ENCODE results near the gene DTNBP1.

Gene DTNBP1

DNA sequence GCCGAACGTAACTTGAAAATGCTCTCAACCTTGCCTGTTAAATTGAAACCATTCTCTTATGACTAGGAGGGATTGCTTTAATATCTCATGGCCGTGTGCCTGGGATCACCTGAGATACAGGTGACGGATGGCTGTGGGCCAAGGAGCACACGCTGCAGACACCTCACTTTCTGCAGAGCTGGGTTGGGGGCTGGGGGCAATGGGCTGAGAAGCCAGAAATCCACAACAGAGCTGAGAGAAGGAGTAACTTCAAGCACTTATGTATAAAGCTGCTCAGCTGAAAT lies 170.9 kb downstream of the DTNBP1 start:
- H3K9me3 ChIP-seq (ENCODE audit: control insufficient read depth, insufficient read depth, low read depth, low read length) = no peaks in the 10 kb centered on the region
- ChIA-PET CTCF (interaction anchor here (0.9 to 1.6 kb wide), 7 partner anchors 12 to 1365 kb away, joined by 3 to 6 read pairs (median 3); no protein-coding TSS in a partner anchor), POLR2A (no interaction called here)
- no peak overlapping the region for H3K27ac ChIP-seq (ENCODE audit: extremely low read depth, low read depth, low read length)
- peaks cover 0 to 68% of the 10 kb centered on the region in 2 experiments; a peak in 1 of 3 replicates for H3K36me3 ChIP-seq (ENCODE audit: control insufficient read depth in 2 of 2, insufficient read depth in 1 of 2, low read length in 2 of 2)
- no peak overlapping the region for H3K4me3 ChIP-seq (ENCODE audit: low read depth, low read length)
- TF ChIP-seq SALL2 (tag by site-specific recombination; IDR thresholded peaks at IDR 0.05; ENCODE audit: borderline replicate concordance) (no peak), ZNF76 (tag by site-specific recombination; IDR thresholded peaks at IDR 0.05; ENCODE audit: borderline replicate concordance, low read depth) (no peak), MZF1 (tag by site-specific recombination; IDR thresholded peaks at IDR 0.05; ENCODE audit: borderline replicate concordance) (no peak)
- TF ChIP-seq, protein P1, sequence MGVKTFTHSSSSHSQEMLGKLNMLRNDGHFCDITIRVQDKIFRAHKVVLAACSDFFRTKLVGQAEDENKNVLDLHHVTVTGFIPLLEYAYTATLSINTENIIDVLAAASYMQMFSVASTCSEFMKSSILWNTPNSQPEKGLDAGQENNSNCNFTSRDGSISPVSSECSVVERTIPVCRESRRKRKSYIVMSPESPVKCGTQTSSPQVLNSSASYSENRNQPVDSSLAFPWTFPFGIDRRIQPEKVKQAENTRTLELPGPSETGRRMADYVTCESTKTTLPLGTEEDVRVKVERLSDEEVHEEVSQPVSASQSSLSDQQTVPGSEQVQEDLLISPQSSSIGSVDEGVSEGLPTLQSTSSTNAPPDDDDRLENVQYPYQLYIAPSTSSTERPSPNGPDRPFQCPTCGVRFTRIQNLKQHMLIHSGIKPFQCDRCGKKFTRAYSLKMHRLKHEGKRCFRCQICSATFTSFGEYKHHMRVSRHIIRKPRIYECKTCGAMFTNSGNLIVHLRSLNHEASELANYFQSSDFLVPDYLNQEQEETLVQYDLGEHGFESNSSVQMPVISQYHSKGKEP (tag by site-specific recombination; IDR thresholded peaks at IDR 0.05) = no peak
- 0 out of 2 replicates have a peak, but pooled peaks cover 3% of the 10 kb centered on the region for H3K4me1 ChIP-seq (ENCODE audit: control insufficient read depth, insufficient read depth, low read length)

DNA sequence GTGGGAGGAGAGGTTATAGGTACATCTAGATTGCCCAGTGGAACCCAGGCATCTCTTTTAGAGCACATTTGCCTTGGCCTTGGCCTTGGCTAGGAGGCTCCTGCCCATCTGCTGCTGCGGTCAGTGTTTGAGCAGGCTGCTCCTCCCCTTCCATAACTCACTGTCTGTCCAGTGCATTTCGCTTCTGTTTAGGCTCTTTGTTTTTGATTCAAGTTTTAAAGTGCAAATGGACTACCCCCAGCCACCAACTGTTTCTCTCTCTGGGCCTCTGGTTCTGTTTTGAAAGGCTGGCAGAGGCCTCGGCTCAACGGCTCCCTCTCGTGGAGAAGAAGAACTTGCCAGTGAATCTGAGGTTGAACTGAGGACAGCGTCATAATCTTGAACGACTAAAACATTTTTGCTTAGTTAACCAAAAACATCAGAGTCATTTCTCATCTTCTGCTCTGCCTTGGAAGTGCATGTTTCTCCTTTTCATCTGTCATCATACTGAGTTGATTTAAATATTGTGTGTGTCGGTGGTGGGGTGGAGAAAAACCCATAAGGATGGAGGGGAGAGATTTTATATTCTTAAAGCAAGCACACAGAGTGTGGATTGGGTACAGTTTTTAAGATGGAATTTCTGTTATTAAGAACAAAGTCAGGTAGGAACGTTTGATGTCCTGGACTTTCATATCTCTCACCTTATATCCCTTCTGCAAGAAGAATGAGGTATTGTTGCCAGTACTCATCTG lies 171.4 kb downstream of the DTNBP1 start:
- Histone ChIP-seq H3K9me3 (ENCODE audit: control insufficient read depth, insufficient read depth, low read depth, low read length) (no peaks in the 10 kb centered on the region), H3K27ac (ENCODE audit: extremely low read depth, low read depth, low read length) (no peak overlapping the region), H3K4me3 (ENCODE audit: low read depth, low read length) (no peak overlapping the region), H3K4me1 (ENCODE audit: control insufficient read depth, insufficient read depth, low read length) (0 out of 2 replicates have a peak, but pooled peaks cover 3% of the 10 kb centered on the region), H3K36me3 (ENCODE audit: control insufficient read depth in 2 of 2, insufficient read depth in 1 of 2, low read length in 2 of 2) (peaks cover 0 to 64% of the 10 kb centered on the region in 2 experiments; a peak in 1 of 3 replicates)
- ChIA-PET CTCF (interaction anchor here (0.7 to 1.6 kb wide), 15 partner anchors 9 to 1365 kb away, joined by 3 to 6 read pairs (median 3); no protein-coding TSS in a partner anchor), POLR2A (no interaction called here)
- TF ChIP-seq KLF8 (tag by site-specific recombination; IDR thresholded peaks at IDR 0.05) (no peak), ZNF302 (tag by site-specific recombination; IDR thresholded peaks at IDR 0.05; ENCODE audit: low read depth) (no peak), ZNF654 (tag by site-specific recombination; IDR thresholded peaks at IDR 0.05; ENCODE audit: low read depth) (peak; percentile 71), RBAK (tag by site-specific recombination; IDR thresholded peaks at IDR 0.05) (no peak), ZNF146 (tag by site-specific recombination; IDR thresholded peaks at IDR 0.05) (no peak)
- TF ChIP-seq, protein P2, sequence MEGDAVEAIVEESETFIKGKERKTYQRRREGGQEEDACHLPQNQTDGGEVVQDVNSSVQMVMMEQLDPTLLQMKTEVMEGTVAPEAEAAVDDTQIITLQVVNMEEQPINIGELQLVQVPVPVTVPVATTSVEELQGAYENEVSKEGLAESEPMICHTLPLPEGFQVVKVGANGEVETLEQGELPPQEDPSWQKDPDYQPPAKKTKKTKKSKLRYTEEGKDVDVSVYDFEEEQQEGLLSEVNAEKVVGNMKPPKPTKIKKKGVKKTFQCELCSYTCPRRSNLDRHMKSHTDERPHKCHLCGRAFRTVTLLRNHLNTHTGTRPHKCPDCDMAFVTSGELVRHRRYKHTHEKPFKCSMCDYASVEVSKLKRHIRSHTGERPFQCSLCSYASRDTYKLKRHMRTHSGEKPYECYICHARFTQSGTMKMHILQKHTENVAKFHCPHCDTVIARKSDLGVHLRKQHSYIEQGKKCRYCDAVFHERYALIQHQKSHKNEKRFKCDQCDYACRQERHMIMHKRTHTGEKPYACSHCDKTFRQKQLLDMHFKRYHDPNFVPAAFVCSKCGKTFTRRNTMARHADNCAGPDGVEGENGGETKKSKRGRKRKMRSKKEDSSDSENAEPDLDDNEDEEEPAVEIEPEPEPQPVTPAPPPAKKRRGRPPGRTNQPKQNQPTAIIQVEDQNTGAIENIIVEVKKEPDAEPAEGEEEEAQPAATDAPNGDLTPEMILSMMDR (tag by site-specific recombination; IDR thresholded peaks at IDR 0.05) = peak; percentile 68

DNA sequence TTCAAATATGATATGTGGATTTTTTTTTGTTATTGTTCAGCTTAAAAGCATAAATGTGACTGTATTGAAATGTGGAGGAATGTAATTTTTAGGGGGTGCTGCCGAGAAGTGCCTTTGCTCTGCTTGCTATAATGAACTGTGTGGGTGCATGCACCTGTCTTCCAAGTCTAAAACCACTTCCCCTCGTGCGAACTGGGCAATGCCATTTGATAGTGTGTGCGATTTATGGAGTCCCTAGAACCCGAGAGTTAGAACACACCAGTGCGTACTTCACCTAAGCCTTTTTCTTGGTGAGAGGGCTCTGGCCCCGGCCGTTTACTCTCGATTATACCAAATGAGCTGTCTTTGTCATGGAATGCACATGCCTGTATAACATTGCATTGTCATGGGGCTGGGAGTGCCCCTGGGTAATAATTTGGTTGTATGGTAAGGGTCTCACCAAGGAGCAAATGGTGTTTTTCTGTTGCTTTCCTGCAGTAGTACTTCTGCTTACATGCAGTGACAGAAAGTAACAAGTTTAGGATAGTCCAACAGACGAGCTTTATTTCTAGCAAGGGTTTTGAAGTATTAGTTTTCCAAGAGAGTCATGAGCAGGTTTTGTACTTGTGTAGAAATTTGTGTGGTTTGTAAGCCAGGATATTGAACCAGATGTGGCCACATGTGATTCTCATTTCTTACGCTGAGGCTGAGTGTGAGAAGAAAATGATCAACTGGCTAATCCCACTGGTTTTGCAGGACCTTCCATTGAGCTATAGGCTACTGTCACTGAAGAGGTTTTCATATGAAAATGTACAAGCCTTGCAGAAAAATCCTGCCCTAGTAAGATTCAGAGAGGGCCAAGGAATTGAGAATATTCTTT lies 172.4 kb downstream of the DTNBP1 start:
- POLR2A ChIA-PET = no interaction called here
- CTCF ChIA-PET = interaction anchor here (0.6 to 1.2 kb wide), 17 partner anchors 8 to 1273 kb away, joined by 3 to 6 read pairs (median 3); no protein-coding TSS in a partner anchor
- no peak overlapping the region for H3K27ac ChIP-seq (ENCODE audit: extremely low read depth, low read depth, low read length)
- no peaks in the 10 kb centered on the region for H3K9me3 ChIP-seq (ENCODE audit: control insufficient read depth, insufficient read depth, low read depth, low read length)
- no peak overlapping the region for H3K4me3 ChIP-seq (ENCODE audit: low read depth, low read length)
- H3K4me1 ChIP-seq (ENCODE audit: control insufficient read depth, insufficient read depth, low read length) = 0 out of 2 replicates have a peak, but pooled peaks cover 3% of the 10 kb centered on the region
- H3K36me3 ChIP-seq (ENCODE audit: control insufficient read depth in 2 of 2, insufficient read depth in 1 of 2, low read length in 2 of 2) = peaks cover 0 to 55% of the 10 kb centered on the region in 2 experiments; a peak in 1 of 3 replicates
- no peak for TF ChIP-seq MZF1 (tag by site-specific recombination; IDR thresholded peaks at IDR 0.05; ENCODE audit: borderline replicate concordance)
- TF ChIP-seq, protein P3, sequence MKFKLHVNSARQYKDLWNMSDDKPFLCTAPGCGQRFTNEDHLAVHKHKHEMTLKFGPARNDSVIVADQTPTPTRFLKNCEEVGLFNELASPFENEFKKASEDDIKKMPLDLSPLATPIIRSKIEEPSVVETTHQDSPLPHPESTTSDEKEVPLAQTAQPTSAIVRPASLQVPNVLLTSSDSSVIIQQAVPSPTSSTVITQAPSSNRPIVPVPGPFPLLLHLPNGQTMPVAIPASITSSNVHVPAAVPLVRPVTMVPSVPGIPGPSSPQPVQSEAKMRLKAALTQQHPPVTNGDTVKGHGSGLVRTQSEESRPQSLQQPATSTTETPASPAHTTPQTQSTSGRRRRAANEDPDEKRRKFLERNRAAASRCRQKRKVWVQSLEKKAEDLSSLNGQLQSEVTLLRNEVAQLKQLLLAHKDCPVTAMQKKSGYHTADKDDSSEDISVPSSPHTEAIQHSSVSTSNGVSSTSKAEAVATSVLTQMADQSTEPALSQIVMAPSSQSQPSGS (tag by site-specific recombination; IDR thresholded peaks at IDR 0.05; ENCODE audit: low read depth) = no peak
- TF ChIP-seq, protein P4, sequence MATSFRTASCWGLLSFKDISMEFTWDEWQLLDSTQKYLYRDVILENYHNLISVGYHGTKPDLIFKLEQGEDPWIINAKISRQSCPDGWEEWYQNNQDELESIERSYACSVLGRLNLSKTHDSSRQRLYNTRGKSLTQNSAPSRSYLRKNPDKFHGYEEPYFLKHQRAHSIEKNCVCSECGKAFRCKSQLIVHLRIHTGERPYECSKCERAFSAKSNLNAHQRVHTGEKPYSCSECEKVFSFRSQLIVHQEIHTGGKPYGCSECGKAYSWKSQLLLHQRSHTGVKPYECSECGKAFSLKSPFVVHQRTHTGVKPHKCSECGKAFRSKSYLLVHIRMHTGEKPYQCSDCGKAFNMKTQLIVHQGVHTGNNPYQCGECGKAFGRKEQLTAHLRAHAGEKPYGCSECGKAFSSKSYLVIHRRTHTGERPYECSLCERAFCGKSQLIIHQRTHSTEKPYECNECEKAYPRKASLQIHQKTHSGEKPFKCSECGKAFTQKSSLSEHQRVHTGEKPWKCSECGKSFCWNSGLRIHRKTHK (tag by site-specific recombination; IDR thresholded peaks at IDR 0.05) = no peak
- TF ChIP-seq ZNF473 (tag by site-specific recombination; IDR thresholded peaks at IDR 0.05) = no peak
- no peak for TF ChIP-seq ZNF76 (tag by site-specific recombination; IDR thresholded peaks at IDR 0.05; ENCODE audit: borderline replicate concordance, low read depth)
- TF ChIP-seq ZNF48 (tag by site-specific recombination; IDR thresholded peaks at IDR 0.05) = no peak
- no peak for TF ChIP-seq ZNF391 (tag by site-specific recombination; IDR thresholded peaks at IDR 0.05; ENCODE audit: borderline replicate concordance, low read depth)
- TF ChIP-seq MEIS1 (CRISPR knock-in tag; IDR thresholded peaks at IDR 0.05; ENCODE audit: borderline replicate concordance) = no peak
- TF ChIP-seq ZNF10 (tag by site-specific recombination; IDR thresholded peaks at IDR 0.05) = no peak
- no peak for TF ChIP-seq ZNF221 (tag by site-specific recombination; IDR thresholded peaks at IDR 0.05; ENCODE audit: borderline replicate concordance)
- TF ChIP-seq ZNF16 (tag by site-specific recombination; IDR thresholded peaks at IDR 0.05; ENCODE audit: low read depth) = no peak
- no peak for TF ChIP-seq FEZF1 (tag by site-specific recombination; IDR thresholded peaks at IDR 0.05)
- TF ChIP-seq ZNF747 (tag by site-specific recombination; IDR thresholded peaks at IDR 0.05) = no peak
- TF ChIP-seq ZNF24 (tag by site-specific recombination; IDR thresholded peaks at IDR 0.05) = no peak

Data from HEK293 (cell line).